ENCODE data around the gene PACSIN3. TPM values are rescaled to one million over a fixed set of nuclear protein-coding genes. Genes with fewer than 3 reads are reported as not detected.

PACSIN3 gene
- total and polyA plus RNA-seq, 12 donors, result 146 to 335 (median 248) TPM

GRCh38 chr11:47164321-47164720, 21.9 kb downstream of the PACSIN3 start:
- ATAC-seq (peak in 1 of 8 donors; percentile 1), DNase-seq (no peak)
- H3K27ac ChIP-seq, result no peak overlapping the region
- no peaks in the 10 kb centered on the region for H3K9me3 ChIP-seq
- TF ChIP-seq CTCF (IDR thresholded peaks at IDR 0.05), result no peak
- H3K4me1 ChIP-seq, result peaks cover 0 to 31% (median 15%) of the 10 kb centered on the region in 9 donors
- H3K36me3 ChIP-seq, result peaks cover 14 to 79% (median 59%) of the 10 kb centered on the region in 9 donors
- intact Hi-C loops (cut with DNase I), result no loop called here
- 66 to 77% methylated on average over 4 of the region's 4 CpGs for WGBS, 2 donors
- H3K4me3 ChIP-seq, result no peak overlapping the region
- no peaks in the 10 kb centered on the region for H3K27me3 ChIP-seq

GRCh38 chr11:47163898-47164297, 22.3 kb downstream of the PACSIN3 start:
- no peak for ATAC-seq
- no peak for TF ChIP-seq CTCF (IDR thresholded peaks at IDR 0.05)
- Histone ChIP-seq H3K27ac (no peak overlapping the region), H3K27me3 (no peaks in the 10 kb centered on the region), H3K4me3 (no peak overlapping the region), H3K36me3 (peaks cover 14 to 78% (median 55%) of the 10 kb centered on the region in 9 donors), H3K4me1 (peaks cover 0 to 31% (median 15%) of the 10 kb centered on the region in 9 donors), H3K9me3 (no peaks in the 10 kb centered on the region)
- WGBS, 2 donors, result 87 to 89% methylated on average over 15 of the region's 15 CpGs
- DNase-seq, result no peak
- intact Hi-C loops (cut with DNase I), result no loop called here

- Histone ChIP-seq H3K9me3 (no peaks in the 10 kb centered on the region), H3K4me3 (no peak overlapping the region), H3K4me1 (peaks cover 0 to 31% (median 15%) of the 10 kb centered on the region in 9 donors), H3K27me3 (no peaks in the 10 kb centered on the region), H3K27ac (no peak overlapping the region), H3K36me3 (peaks cover 8 to 71% (median 49%) of the 10 kb centered on the region in 9 donors)
- no peak for TF ChIP-seq CTCF (IDR thresholded peaks at IDR 0.05)
- intact Hi-C loops (cut with DNase I), result no loop called here
- WGBS, 2 donors, result 22 to 32% methylated on average over 3 of the region's 3 CpGs
- DNase-seq (no peak), ATAC-seq (no peak)
These were observed 23.0 kb downstream of the PACSIN3 start for GRCh38 chr11:47163193-47163592.

- no peak for DNase-seq
- Histone ChIP-seq H3K27ac (peak overlapping the region in 1 of 10 donors; percentile 31), H3K9me3 (no peaks in the 10 kb centered on the region), H3K36me3 (peaks cover 3 to 68% (median 41%) of the 10 kb centered on the region in 9 donors), H3K4me1 (peaks cover 0 to 31% (median 15%) of the 10 kb centered on the region in 9 donors), H3K27me3 (no peaks in the 10 kb centered on the region), H3K4me3 (no peak overlapping the region)
- intact Hi-C loops (cut with DNase I), result no loop called here
- no peak for TF ChIP-seq CTCF (IDR thresholded peaks at IDR 0.05)
- 69 to 74% methylated on average over 5 of the region's 5 CpGs for WGBS, 2 donors
- no peak for ATAC-seq
These were observed 23.8 kb downstream of the PACSIN3 start for GRCh38 chr11:47162426-47162825.

All from heart right ventricle (tissue), 16 donors.